Activated CD8-positive, alpha-beta T cell treated with anti-CD3 and anti-CD28 coated beads for 36 hours (primary cell): ENCODE data around the gene LRRC34. TPM values are rescaled to one million over a fixed set of nuclear protein-coding genes. Genes with fewer than 3 reads are reported as not detected.
A peak's percentile ranks its signal among the peaks of the same experiment; 100 is the strongest.

Experiments used
- ATAC-seq: fragments of 200-7000 bp; cut with Tn5 transposase; one replicate; pipeline ENCODE4 v1.10.0; 2021; ENCODE audit warnings: mild to moderate bottlenecking, moderate library complexity
- CTCF ChIA-PET: fragments of 350-600 bp; sonication (Branson Sonifier 250); formaldehyde crosslinking; loops from one replicate; lab custom pipeline; 2021; ENCODE audit warnings: antibody characterized with exemption; lab: Charles Lee
- POLR2A ChIA-PET: fragments of 350-600 bp; sonication (Branson Sonifier 250); formaldehyde crosslinking; loops from one replicate; lab custom pipeline; 2021; ENCODE audit warnings: antibody characterized with exemption; lab: Charles Lee
- DNase-seq: peaks from one replicate; pipeline ENCODE4 v3.0.0-alpha.2; 2020
- H3K27ac Mint-ChIP-seq: one replicate; pipeline ENCODE4 v1.8.0; 2021; ENCODE audit warnings: mild to moderate bottlenecking, mixed read lengths
- H3K27me3 Mint-ChIP-seq: one replicate; pipeline ENCODE4 v1.8.0; 2021; ENCODE audit warnings: mixed read lengths
- H3K36me3 Mint-ChIP-seq: one replicate; pipeline ENCODE4 v1.8.0; 2021; ENCODE audit warnings: low read depth, mixed read lengths
- H3K4me1 Mint-ChIP-seq: one replicate; pipeline ENCODE4 v1.8.0; 2021; ENCODE audit warnings: low read depth, mixed read lengths
- H3K4me3 Mint-ChIP-seq: one replicate; pipeline ENCODE4 v1.8.0; 2021; ENCODE audit warnings: mild to moderate bottlenecking, moderate library complexity, mixed read lengths
- H3K9me3 Mint-ChIP-seq: one replicate; pipeline ENCODE4 v1.8.0; 2021; ENCODE audit warnings: mixed read lengths
- intact Hi-C: fragments of 100-400 bp; cut with micrococcal nuclease; formaldehyde crosslinking; loops from one replicate; pipeline ENCODE4 v1.10.0; 2022
- total RNA-seq, 2 experiments: library from RNA; stranded (reverse); gene quantifications; one replicate each; pipeline ENCODE4 v1.2.3, GENCODE V29; 2021
- TF ChIP-seq, protein P1 (sequence below): fragments of 200-600 bp; IDR thresholded peaks from one replicate; pipeline ENCODE4 v1.8.0; 2022; ENCODE audit warnings: antibody characterized with exemption, mild to moderate bottlenecking

Gene LRRC34
- total RNA-seq, 2 experiments from 2014 or later, result 6.6 to 6.8 TPM

DNA sequence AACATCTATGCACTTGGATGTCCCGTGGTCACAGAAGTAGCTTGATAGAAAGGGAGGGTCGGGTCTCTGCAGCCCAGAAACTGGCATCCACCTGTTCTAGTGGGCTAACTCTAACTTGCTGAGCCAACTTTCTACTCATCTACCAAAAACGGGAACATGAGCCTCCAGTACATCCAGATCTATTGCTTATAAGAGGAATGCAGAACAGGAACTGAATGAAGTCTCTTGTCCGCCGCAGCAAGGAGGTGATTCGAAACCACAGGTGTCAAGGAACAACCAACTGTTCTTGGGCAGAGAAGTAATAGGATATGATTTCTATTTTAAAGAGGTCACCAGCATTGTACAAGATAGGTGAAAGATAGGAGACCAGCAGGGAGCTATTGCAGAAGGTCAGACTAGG, 65.8 kb downstream of the LRRC34 start:
- no peak for DNase-seq
- TF ChIP-seq, protein P1, sequence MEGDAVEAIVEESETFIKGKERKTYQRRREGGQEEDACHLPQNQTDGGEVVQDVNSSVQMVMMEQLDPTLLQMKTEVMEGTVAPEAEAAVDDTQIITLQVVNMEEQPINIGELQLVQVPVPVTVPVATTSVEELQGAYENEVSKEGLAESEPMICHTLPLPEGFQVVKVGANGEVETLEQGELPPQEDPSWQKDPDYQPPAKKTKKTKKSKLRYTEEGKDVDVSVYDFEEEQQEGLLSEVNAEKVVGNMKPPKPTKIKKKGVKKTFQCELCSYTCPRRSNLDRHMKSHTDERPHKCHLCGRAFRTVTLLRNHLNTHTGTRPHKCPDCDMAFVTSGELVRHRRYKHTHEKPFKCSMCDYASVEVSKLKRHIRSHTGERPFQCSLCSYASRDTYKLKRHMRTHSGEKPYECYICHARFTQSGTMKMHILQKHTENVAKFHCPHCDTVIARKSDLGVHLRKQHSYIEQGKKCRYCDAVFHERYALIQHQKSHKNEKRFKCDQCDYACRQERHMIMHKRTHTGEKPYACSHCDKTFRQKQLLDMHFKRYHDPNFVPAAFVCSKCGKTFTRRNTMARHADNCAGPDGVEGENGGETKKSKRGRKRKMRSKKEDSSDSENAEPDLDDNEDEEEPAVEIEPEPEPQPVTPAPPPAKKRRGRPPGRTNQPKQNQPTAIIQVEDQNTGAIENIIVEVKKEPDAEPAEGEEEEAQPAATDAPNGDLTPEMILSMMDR, result no peak
- no peak for ATAC-seq
- POLR2A ChIA-PET, result interaction anchor here (1.3 kb wide), 1 partner anchor 17 kb away, joined by 4 read pairs; no protein-coding TSS in a partner anchor
- Mint-ChIP-seq H3K36me3 (no peaks in the 10 kb centered on the region), H3K9me3 (no peaks in the 10 kb centered on the region), H3K4me3 (no peak overlapping the region), H3K4me1 (peaks cover 10% of the 10 kb centered on the region), H3K27ac (no peak overlapping the region), H3K27me3 (peaks cover 33% of the 10 kb centered on the region)
- intact Hi-C loops, result no loop called here
- CTCF ChIA-PET, result interaction anchor here (1.0 kb wide), 1 partner anchor 8 kb away, joined by 3 read pairs; no protein-coding TSS in a partner anchor

- TF ChIP-seq, protein P1, result peak; percentile 37
- DNase-seq (no peak), ATAC-seq (no peak)
- Mint-ChIP-seq H3K4me1 (peaks cover 10% of the 10 kb centered on the region), H3K27me3 (peaks cover 29% of the 10 kb centered on the region), H3K4me3 (no peak overlapping the region), H3K27ac (no peak overlapping the region), H3K9me3 (no peaks in the 10 kb centered on the region), H3K36me3 (no peaks in the 10 kb centered on the region)
- intact Hi-C loops, result loop anchor here (5.0 kb wide), 1 partner anchor 597 kb away; no protein-coding TSS in a partner anchor
- ChIA-PET POLR2A (no interaction called here), CTCF (interaction anchor here (0.7 to 1.7 kb wide), 8 partner anchors 14 to 879 kb away, joined by 3 to 5 read pairs (median 4); no protein-coding TSS in a partner anchor)
Measured at GRCh38 chr3:169744366-169745054, 68.2 kb downstream of the LRRC34 start.

Other genes with a start within 250 kb of the LRRC34 start
- gene MECOM, start 149.2 kb downstream of the LRRC34 start, total RNA-seq, result not detected
- gene TERC, start 47.8 kb downstream of the LRRC34 start, total RNA-seq, result 10 to 100 TPM; 21.7 to 29.0 TPM
- under 1 TPM; 0.14 to 0.54 TPM for gene ACTRT3, start 43.3 kb downstream of the LRRC34 start, total RNA-seq
- gene MYNN, start 39.5 kb downstream of the LRRC34 start, total RNA-seq, result 10 to 100 TPM; 13.8 to 14.1 TPM
- gene LRRIQ4, start within 50 bp of the LRRC34 start, total RNA-seq, result under 1 TPM in 1 of 2 experiments, not detected in 1; 0.18 TPM
- gene LRRC31, start 57.0 kb upstream of the LRRC34 start, total RNA-seq, result not detected
- not detected for gene SAMD7, start 98.7 kb upstream of the LRRC34 start, total RNA-seq
- gene SEC62, start 153.9 kb upstream of the LRRC34 start, total RNA-seq, result 10 to 100 TPM; 52.5 to 60.2 TPM
- 1 to 10 TPM; 6.2 to 8.2 TPM for gene GPR160, start 225.1 kb upstream of the LRRC34 start, total RNA-seq